ENCODE results near the gene MFSD1. TPM values are rescaled to one million over a fixed set of nuclear protein-coding genes. Genes with fewer than 3 reads are reported as not detected.

MFSD1 gene
- total and polyA plus RNA-seq, 2 of the 13 experiments (the other 11 are each of a cell fraction or from before 2014, with no cell fraction given) = 17.3 to 37.9 TPM

GRCh38 chr3:158761350-158761749 lies 40.5 kb upstream of the MFSD1 start:
- TF ChIP-seq STAT5B (CRISPR knock-in tag; IDR thresholded peaks at IDR 0.05) = no peak
- TF ChIP-seq RFXAP (CRISPR knock-in tag; IDR thresholded peaks at IDR 0.05; ENCODE audit: borderline replicate concordance) = no peak
- TF ChIP-seq SMARCE1 (IDR thresholded peaks at IDR 0.05; ENCODE audit: borderline replicate concordance) = no peak
- no peak for TF ChIP-seq HNRNPL (IDR thresholded peaks at IDR 0.05; ENCODE audit: low read depth, low read length)
- no peak for TF ChIP-seq SMAD3 (CRISPR knock-in tag; IDR thresholded peaks at IDR 0.05)
- no peak for TF ChIP-seq ZNF430 (CRISPR knock-in tag; IDR thresholded peaks at IDR 0.05)
- no peak for TF ChIP-seq KLF6 (CRISPR knock-in tag; IDR thresholded peaks at IDR 0.05)
- TF ChIP-seq ZBTB33 (CRISPR knock-in tag; IDR thresholded peaks at IDR 0.05) = no peak
- no peak for TF ChIP-seq REXO4 (CRISPR knock-in tag; IDR thresholded peaks at IDR 0.05; ENCODE audit: borderline replicate concordance)
- TF ChIP-seq IRX3 (CRISPR knock-in tag; IDR thresholded peaks at IDR 0.05; ENCODE audit: borderline replicate concordance, low read depth) = no peak
- TF ChIP-seq U2AF2 (IDR thresholded peaks at IDR 0.05; ENCODE audit: low read depth, low read length) = no peak
- TF ChIP-seq YEATS2 (CRISPR knock-in tag; IDR thresholded peaks at IDR 0.05; ENCODE audit: borderline replicate concordance) = no peak
- TF ChIP-seq ZNF775 (CRISPR knock-in tag; IDR thresholded peaks at IDR 0.05; ENCODE audit: borderline replicate concordance) = no peak
- no peak for TF ChIP-seq ATF7-NPFF (CRISPR knock-in tag; IDR thresholded peaks at IDR 0.05; ENCODE audit: low read depth)
- no peak for TF ChIP-seq GATAD1 (CRISPR knock-in tag; IDR thresholded peaks at IDR 0.05)
- H3K4me3 ChIP-seq (replicated peaks in 1 of 3; ENCODE audit: insufficient read depth in 1 of 3, low read depth in 2 of 3, low read length in 3 of 3) = no peak overlapping the region
- 69% methylated on average over 3 of the region's 3 CpGs for WGBS (ENCODE audit: low lambda C conversion rate)
- in situ Hi-C loops (cut with HindIII; ENCODE audit: extremely low pct_ligation_motif_present, low pct_unique_long_range_greater_than_20kb) = no loop called here
- H3K4me2 ChIP-seq (ENCODE audit: low read depth, low read length) = no peak overlapping the region
- H3K9me3 ChIP-seq (ENCODE audit: low read length) = no peaks in the 10 kb centered on the region
- H3K4me1 ChIP-seq (ENCODE audit: insufficient read depth, low read length) = no peaks in the 10 kb centered on the region
- no TSS peak for BruUV-seq (replicated peaks)
- H3K27me3 ChIP-seq (ENCODE audit: control insufficient read depth in 1 of 2, insufficient read depth in 2 of 2, low read length in 2 of 2) = no peaks in the 10 kb centered on the region
- POLR2A ChIA-PET = no interaction called here
- no peak overlapping the region for H3K27ac ChIP-seq (ENCODE audit: extremely low read length, insufficient read depth, low read length)
- no peaks in the 10 kb centered on the region for H3K36me3 ChIP-seq (replicated peaks in 1 of 2; ENCODE audit: control insufficient read depth in 1 of 2, insufficient read depth in 2 of 2, low read length in 2 of 2)
- intact Hi-C loops (cut with micrococcal nuclease; ENCODE audit: unreplicated experiment) = no loop called here
- FAIRE-seq (no peak), ATAC-seq (no peak), DNase-seq (ENCODE audit: low spot score) (no peak)
- H4K20me1 ChIP-seq (ENCODE audit: insufficient read depth, low read length) = no peaks in the 10 kb centered on the region
- no peak overlapping the region for H2AFZ ChIP-seq (ENCODE audit: low read length)
- H3K79me2 ChIP-seq (ENCODE audit: insufficient read depth, low read length) = no peaks in the 10 kb centered on the region
- CTCF ChIA-PET (ENCODE audit: low intra/inter-chr PET ratio, low total read pairs) = no interaction called here
- no peak overlapping the region for H3K9ac ChIP-seq (ENCODE audit: insufficient read depth, low read depth, low read length)

Measured in HepG2 (cell line).